ENCODE data around the gene ATF7.
"Not testable (repeated sequence)": the region's sequence is repeated elsewhere in the genome, so short reads cannot be mapped to it uniquely, and the experiment has no call there.

Gene ATF7

GRCh38 chr12:53626702-53627169 is 554 bp upstream of the ATF7 start:
- no peak for DNase-seq (ENCODE audit: low read depth)

DNA sequence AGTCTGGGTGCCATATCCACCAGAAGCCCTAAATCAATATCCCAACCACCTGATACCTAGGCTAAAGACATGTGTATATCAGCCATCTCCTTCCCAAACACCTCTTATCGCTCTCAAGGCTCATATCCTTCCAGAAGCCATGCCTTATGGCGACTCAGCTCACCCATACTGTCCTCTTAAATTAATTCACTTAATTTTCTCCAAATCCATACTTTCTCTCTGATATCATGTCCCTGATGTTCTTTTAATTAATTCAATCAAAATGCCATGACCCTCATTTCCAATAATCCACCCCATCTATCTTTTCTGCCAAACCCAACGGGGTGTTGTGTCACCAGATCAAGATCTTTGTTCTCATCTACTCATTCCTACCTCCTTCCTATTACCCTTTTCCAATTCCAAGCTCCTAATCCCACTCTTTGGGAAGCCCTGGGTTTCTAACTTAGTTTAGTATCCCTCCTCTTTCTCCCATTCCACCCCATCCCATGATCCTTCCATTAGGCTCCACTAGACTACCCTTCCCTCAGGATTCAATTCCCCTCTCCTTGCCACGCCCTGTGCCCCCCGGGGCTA is 723 bp downstream of the ATF7 start:
- DNase-seq (ENCODE audit: low read depth): no peak

DNA sequence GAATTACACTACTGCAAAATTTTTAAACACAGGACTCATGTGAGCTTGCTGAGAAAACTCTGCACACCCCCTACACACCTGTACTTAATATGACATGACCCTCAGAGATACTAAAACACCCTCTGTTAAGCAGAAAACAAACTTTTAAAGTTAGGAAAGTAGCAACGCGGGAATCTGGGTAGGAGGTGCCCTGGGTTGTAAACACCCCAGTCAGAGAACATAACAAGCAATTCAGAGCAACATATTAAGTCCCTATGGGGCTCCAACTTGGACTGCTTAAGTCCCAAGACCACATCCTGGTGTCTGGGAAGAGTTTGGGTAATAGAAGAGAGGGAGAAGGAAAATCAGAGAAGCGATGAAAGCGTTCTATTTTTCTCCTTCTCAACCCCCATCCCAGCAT is 1.2 kb downstream of the ATF7 start:
- no peak for DNase-seq (ENCODE audit: low read depth)

DNA sequence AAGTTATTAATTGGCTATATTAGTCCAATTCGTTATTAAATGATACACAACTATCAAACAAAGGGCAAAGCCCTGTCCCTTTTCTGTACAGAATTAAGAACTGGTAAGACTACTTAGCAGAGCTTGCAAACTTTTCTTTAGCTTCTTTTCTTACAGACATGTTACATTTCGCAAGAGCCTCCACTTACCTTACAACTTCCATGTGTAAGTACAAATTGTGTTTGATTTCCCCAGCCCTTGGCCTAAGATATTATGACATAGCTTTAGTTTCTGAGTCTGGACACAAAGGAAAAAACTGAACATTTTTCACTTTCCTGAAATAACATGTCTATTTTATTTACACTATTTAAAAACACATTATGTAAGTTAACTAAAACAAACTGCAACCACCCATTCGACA is 1.7 kb downstream of the ATF7 start:
- DNase-seq (ENCODE audit: low read depth): no peak

DNA sequence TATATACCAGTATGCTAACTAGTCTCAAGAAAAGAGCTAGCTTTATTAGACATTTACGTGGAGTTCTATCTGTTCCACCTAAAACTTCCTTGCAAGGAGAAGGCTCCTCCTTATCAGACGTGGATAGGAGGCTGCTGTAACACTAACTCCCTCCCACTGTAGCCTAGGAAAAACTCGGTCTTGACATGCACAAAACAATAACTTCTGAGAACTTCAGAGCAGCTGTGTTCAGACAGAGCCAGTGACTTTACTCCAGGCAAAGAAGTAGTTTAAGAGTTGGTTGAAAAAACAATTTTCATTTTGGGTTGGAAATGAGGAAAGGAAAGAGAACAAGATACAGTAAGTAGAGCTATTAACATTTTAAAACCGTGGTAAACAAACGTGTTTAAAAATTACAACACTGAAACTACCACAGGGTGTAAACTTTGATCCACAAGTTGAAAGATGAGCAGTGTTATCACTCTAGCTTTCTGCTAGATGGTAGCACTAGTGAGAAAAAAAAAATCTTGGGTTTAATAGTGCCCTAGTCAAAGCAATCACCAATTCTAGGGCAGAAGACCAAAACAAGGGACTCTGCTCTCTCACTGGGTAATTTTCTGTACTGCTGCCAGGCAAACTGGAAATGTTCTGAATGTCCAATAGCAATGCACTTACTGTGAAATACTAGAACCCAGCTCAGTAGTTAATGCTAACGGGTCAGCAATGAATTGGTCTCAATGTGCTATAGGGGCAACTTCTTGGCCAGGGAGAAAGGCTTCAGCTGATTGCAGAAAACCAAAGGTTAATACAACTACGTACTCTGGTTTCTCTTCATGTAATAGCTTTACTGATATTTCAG is 2.4 kb downstream of the ATF7 start:
- no peak for DNase-seq (ENCODE audit: low read depth)

- no peak for DNase-seq (ENCODE audit: low read depth)
Measured at GRCh38 chr12:53622724-53623123, 3.5 kb downstream of the ATF7 start.

DNA sequence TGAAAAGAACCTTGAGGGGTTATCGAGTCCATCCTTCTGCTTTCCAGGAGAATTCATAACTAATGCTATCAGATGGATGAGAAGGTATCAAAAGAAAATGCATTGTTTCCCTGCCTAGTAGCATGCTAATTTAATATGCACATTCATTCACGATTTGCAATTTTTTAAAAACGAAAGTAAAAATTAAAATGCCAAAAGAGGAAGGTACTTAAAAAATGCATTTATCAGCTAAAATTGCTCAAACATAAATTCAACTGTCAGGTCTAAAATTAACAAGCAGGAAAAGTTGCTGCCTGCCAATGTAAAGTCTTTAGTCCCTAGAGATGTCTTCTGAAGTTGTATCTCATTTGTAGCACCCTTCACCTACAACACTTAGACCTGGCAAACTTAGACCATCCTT is 7.9 kb downstream of the ATF7 start:
- no peak for DNase-seq (ENCODE audit: low read depth)

DNA sequence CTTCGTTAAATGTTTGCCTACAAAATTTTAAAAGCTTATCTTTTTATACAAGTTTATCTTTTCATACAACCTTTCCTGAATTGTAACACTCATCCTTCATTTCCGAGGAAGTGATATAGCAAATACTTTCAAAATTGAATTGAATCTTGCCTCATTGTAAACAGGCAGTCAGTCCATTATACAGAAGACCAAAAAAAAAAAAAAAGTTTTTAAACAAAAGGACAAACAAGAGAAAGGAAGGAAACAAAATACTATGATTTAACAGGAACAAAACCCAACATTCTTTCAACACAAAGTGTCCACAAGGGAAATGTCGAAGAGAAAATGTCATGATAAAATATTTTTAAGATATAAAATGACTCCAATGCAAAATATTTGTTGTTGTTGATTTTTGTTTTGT is 8.5 kb downstream of the ATF7 start:
- no peak for DNase-seq (ENCODE audit: low read depth)

DNA sequence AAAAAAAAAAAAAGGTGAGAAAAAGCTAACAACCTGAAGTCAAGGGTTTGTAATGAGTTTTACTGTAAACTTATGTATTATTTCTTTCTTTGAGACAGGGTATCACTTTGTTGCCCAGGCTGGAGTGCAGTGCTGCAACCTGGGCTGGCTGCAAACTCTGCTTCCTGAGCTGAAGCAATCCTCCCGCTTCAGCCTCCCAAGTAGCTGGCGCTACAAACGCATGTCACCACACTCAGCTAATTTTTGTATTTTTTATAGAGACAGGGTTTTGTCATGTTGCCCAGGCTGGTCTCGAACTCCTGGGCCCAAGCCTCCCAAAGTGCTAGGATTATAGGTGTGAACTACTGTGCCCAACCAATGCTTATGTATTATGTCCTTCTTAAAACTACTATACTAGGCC is 9.2 kb downstream of the ATF7 start:
- DNase-seq (ENCODE audit: low read depth): no peak

- no peak for DNase-seq (ENCODE audit: low read depth)
Measured at GRCh38 chr12:53613821-53614220, 12.4 kb downstream of the ATF7 start.

- DNase-seq (ENCODE audit: low read depth): no peak
Measured at GRCh38 chr12:53612978-53613377, 13.2 kb downstream of the ATF7 start.

GRCh38 chr12:53611304-53611703 is 14.9 kb downstream of the ATF7 start:
- DNase-seq (ENCODE audit: low read depth): no peak

DNA sequence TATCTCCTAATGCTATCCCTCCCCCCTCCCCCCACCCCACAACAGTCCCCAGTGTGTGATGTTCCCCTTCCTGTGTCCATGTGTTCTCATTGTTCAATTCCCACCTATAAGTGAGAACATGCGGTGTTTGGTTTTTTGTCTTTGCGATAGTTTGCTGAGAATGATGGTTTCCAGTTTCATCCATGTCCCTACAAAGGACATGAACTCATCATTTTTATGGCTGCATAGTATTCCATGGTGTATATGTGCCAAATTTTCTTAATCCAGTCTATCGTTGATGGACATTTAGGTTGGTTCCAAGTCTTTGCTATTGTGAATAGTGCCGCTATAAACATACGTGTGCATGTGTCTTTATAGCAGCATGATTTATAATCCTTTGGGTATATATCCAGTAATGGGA is 19.5 kb downstream of the ATF7 start:
- DNase-seq (ENCODE audit: low read depth): not testable (repeated sequence)

DNA sequence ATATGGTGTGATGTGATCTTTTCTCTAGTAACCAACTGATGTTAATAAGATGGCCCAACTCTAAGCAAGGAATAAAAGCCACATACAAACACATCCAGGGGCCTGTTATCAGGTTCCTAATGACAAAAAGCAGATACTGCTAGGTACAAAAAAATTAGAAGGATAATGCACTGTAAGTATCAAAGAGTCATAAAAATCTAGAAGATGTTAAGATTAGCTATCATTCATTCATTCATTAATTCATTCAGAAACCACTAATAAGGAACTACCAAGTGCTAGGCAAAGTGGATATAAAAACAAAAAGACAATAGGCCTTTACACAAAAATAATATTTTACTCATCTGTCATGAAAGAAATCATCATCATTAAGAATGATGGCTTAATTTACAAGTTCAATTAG is 21.6 kb downstream of the ATF7 start:
- no peak for DNase-seq (ENCODE audit: low read depth)

- DNase-seq (ENCODE audit: low read depth): no peak
Measured at GRCh38 chr12:53603804-53604203, 22.4 kb downstream of the ATF7 start.

DNA sequence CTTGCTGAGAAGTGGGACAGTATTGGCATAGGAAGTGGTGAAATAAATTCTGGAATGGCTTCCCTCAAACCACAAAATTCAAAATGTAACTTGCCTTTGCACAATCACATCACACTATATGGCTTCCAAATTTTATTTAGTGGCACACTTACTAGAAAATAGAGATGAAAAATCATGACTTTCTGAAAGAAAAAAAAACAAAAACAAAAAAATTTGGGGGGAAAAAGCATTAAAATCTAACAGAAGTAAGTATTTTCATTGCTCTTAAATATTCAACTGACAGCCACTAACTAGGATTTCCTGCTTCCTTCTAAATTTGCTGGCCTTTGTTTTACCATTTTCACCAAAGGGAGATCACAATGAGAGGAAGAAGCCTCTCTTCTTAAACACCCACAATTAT is 23.0 kb downstream of the ATF7 start:
- DNase-seq (ENCODE audit: low read depth): no peak

GRCh38 chr12:53602176-53602864 is 23.9 kb downstream of the ATF7 start:
- no peak for DNase-seq (ENCODE audit: low read depth)

DNA sequence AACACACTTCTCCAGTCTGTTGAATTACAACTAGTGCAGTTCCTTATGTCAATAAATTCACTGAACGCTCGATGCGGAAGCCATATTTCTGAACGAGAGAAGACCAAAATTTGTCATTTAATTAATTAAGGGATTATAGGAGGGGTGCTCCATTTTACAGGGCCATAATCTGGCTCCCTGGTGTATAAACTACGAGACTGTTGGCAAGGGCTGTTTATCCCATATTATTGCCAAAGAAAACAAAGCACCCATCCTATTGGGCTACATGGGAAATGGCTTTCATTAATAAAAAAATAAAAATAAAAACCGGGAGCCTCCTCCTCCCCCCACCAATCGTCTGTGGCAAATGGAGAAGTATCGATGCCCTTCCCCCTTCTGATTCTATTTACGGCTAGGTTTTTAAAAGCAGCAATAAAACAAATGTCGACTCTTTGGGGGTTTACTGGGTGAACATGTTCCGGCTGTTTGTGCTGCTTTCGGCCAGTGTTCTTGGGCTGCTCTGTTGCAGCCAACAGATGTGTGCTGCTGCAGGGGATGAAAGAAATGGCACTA is 24.8 kb downstream of the ATF7 start:
- no peak for DNase-seq (ENCODE audit: low read depth)

- no peak for DNase-seq (ENCODE audit: low read depth)
Measured at GRCh38 chr12:53600490-53601295, 25.5 kb downstream of the ATF7 start.

DNA sequence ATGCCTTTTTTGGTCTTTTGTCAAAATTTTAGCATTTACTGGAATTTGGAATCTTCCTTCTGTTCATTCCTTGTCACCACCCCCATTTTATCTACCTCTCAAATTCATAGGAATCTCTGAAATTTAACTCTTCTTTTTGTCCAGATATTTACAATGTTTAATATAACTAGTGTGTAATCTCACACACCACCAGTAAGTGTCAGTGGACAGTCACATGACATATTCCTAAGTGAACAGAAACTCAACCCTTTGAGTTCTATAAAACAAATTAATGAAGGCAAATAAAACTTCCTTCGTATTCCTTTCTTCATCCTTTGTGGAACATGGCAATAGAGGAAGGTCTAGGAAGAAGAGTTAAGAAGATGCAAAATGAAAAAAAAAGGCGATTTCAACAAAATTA is 26.6 kb downstream of the ATF7 start:
- no peak for DNase-seq (ENCODE audit: low read depth)

DNA sequence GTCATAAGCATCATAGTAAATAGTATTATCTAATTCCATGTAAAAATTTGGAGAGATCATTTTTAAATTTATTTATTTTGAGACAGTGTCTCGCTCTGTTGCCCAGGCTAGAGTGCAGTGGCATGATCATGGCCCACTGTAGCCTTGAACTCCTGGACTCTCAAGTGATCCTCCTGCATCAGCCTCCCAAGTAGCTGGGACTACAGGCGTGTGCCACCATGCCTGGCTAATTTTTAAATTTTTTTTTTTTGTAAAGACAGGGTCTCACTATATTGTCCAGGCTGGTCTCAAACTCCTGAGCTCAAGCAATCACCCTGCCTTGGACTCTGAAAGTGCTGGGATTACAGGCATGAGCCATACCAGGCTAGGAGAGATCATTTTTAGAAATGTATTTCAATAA is 27.2 kb downstream of the ATF7 start:
- not testable (repeated sequence) for DNase-seq (ENCODE audit: low read depth)

- no peak for DNase-seq (ENCODE audit: low read depth)
Measured at GRCh38 chr12:53596920-53597363, 29.2 kb downstream of the ATF7 start.

All from T-helper 22 cell (primary cell).